GM12801 (cell line): ENCODE data around the gene SPATA3.

Source experiments
- CTCF ChIP-seq: IDR thresholded peaks from one replicate; pipeline ENCODE4 v1.5.1; 2011; ENCODE audit warnings: control low read depth; ENCODE audit not compliant: insufficient read length; ENCODE audit errors: extremely low read depth

Gene SPATA3

GRCh38 chr2:230982528-230982927 is 13.4 kb upstream of the SPATA3 start:
- TF ChIP-seq CTCF, result no peak

GRCh38 chr2:230983566-230983965 is 12.4 kb upstream of the SPATA3 start:
- TF ChIP-seq CTCF, result no peak

- TF ChIP-seq CTCF, result no peak
These were observed 11.3 kb upstream of the SPATA3 start for GRCh38 chr2:230984393-230985220.

- TF ChIP-seq CTCF, result no peak
These were observed 10.2 kb upstream of the SPATA3 start for GRCh38 chr2:230985519-230986231.

GRCh38 chr2:230986520-230987136 is 9.3 kb upstream of the SPATA3 start:
- no peak for TF ChIP-seq CTCF

- no peak for TF ChIP-seq CTCF
These were observed 8.5 kb upstream of the SPATA3 start for GRCh38 chr2:230987137-230988020.
